ENCODE data around the gene ZNF502.
"Not testable (repeated sequence)": the region's sequence is repeated elsewhere in the genome, so short reads cannot be mapped to it uniquely, and the experiment has no call there.

The ZNF502 gene

DNA sequence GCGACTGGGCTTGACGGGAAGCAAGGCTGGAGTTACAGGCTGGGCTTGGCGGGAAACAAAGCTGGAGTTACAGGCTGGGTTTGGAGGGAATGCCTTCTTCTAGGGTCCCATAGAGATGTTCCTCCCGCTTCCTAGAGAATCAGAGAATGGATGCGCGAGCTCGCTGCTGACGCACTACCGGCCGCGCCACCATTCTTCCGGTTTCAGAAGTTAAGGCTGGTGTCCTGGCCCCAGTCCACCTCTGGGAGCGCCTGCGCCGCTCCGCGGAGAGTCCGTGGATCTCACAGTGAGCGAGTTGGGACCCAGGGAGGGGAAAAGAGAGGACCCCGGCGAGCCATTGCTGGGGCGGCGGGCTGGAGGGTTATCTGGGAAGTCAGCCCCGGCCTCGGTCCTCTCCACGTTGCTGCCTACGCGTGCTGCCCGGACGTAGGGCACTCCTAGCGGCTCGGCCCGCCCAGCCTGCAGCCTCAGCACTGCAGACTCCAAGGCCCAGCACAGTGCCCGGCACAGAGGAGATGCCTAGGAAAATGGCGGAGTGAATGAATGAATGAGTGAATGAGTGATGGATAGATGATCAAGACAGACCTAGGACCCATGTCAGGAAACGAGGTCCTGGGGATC is at the start of gene ZNF502:
Gene ZNF502 (plus strand): TSS at position 206 of the 621 bp plus-strand sequence. CDS start 7,602 bp downstream, outside the sequence.
- DNase-seq, result peak; percentile 54

DNA sequence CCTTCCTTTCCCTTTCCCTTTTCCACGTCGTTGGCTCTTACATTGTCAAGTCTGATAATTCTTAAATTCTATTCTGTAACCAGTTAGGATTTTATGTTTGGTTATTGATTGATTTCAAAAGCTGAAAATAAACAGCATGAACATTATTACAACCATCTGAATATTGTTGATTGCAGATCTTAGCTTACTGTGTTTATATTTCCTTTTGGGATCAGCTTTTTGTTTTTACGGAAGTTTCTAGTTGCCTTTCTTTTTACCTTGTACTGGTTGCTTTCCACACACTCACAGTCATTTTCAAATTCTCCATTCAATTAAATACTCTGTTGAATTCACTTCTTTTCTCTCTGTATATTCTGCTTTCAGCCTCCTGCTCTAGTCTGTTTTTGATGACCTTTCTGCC is 47.3 kb upstream of the ZNF502 start:
- DNase-seq, result no peak

DNA sequence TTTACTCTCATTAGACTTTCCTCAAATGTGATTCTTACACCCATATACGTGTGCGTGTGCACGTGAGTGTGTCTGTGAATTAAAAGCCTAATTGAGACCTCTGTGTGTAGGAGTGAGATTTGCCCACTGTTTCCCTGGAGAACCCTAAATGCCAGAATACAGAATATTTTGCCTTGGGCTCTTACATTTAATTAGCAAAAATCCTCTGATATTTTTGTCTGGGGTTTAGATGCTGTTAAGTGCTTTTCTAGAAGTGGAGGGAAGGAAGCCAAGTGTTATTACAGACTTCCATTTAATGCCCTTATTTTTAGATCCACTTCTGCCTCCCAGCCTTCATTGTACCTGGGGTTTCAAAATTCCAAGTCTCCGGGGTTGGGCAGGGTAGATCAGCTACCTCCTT is 46.1 kb upstream of the ZNF502 start:
- no peak for DNase-seq

DNA sequence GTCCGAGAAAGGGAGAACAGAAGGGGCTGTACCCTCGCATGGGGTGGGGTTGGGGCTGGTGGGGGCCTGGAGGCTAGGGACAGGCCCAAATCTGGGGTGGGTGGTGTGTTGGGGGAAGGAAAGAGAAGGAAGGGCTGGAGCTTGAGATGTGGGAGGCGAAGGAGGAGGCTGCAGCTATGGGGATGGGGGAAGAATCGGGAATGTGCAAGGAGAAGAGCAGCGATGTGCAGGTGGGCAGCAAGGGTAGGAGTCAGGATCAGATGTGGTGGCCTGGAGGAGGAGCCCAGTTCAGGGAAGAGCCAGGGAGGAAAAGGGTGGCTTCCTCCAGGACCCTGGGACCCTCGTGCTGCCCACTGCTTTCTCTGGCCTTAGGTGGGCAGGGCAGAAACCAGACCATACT is 42.7 kb upstream of the ZNF502 start:
- no peak for DNase-seq

DNA sequence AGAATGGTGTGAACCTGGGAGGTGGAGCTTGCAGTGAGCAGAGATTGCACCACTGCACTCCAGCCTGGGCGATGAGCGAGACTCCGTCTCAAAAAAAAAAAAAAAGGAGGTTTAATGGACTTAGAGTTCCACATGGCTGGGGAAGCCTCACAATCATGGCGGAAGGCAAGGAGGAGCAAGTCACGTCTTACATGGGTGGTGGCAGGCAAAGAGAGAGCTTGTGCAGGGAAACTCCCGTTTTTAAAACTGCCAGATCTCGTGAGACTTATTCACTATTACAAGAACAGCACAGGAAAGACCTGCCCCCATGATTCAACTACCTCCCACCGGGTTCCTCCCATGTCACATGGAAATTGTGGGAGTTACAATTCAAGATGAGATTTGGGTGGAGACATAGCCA is 39.0 kb upstream of the ZNF502 start:
- not testable (repeated sequence) for DNase-seq

DNA sequence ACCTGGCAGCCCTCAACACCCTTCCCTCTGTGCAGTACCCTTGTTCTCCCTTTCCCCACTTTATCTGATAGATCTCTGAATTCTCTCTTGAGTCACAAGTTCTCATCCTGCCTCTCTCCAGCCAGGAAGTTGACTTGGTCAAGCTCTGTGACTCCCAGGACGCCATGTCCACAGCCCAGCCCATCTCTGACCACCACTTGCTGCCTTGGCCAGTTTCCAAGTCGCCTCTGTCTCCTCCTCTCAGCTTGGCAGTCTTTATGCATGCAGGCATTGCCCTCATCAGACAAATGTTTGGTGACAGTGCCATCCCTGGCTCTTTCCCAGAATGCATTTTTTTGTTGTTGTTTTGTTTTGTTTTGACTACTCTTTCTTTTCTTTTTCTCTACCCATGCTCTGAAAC is 38.2 kb upstream of the ZNF502 start:
- DNase-seq, result no peak

DNA sequence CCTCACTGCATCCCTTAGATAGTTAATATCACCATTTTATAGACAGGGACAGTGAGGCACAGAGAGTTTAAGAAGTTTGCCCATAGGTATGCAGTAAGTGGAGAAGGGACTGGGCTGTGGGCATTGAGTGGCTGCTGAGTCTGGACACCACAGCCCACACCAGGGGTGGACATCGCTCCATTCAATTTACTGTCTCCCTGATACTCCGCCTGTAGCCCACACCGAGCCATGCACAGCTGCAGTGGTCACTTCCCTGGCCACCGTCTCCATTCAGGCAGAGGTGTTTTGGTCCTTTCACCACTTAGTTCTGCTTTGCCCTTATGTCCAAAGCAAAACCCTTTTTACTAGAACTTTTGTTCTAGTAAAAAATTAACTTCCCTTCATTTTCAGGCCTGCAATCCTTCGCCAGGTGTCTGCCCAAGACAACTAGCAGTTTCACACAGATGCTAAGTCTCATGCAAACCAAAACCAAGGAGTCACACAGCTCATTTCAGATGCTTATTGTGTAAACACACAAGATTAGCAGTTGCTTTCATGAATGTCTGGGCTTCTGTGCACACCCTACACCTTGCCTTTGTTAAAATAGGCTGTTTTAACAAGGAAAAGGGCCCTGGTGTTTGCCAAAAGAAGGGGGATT is 33.9 kb upstream of the ZNF502 start:
- no peak for DNase-seq

DNA sequence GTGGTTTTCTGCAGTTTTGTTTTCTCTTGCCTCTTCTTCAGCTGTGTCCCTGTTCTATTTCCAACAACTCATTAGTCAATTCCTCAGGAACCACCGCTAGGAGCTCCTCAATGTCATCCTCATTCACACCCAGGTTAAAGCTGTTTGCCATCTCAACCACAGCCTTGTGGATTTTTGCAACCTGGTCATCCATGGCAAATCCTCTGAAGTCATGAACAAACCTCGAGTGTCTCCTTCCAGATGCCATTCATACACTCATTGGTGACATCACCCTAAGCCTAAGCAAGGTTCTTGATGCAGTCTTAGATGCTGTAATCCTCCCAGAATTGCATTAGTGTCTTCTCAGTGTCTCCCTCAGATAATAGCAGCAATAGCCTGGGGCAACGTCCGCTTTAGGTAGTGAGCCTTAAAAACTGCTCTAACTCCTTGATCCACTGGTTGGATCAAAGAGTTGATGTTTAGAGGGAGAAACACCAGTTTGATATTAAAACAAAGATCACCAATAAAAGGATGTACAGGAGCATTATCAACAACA is 31.5 kb upstream of the ZNF502 start:
- no peak for DNase-seq

DNA sequence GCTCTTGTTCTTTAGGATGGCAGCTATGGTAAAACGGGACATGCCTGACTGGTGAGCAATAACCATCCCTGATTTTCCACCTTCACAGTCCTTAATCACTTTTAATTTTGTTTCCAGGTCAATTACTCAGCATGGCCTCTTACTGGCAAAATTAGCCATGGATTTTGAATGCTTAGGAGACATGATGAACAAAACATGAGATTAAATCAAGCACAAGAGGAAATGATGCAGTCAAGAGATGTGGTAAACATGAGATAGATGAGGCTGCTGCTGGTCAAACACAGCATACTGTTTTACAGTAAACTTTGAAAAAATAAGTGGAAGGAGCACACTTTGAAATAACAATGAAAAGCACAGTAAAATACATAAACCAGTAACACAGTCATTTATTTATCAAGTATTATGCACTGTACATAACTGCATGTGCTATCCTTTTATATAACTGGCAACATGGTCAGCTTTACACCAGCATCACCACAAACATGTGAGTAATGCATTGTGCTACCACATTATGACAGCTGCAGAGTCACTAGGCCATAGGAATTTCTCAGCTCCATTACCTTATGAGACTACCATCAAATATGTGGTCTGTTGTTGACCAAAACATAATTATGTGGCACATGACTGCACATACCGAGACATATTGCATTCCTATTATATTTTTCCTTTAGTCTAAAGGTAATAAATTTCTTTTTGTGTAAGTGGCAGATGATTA is 30.1 kb upstream of the ZNF502 start:
- no peak for DNase-seq

DNA sequence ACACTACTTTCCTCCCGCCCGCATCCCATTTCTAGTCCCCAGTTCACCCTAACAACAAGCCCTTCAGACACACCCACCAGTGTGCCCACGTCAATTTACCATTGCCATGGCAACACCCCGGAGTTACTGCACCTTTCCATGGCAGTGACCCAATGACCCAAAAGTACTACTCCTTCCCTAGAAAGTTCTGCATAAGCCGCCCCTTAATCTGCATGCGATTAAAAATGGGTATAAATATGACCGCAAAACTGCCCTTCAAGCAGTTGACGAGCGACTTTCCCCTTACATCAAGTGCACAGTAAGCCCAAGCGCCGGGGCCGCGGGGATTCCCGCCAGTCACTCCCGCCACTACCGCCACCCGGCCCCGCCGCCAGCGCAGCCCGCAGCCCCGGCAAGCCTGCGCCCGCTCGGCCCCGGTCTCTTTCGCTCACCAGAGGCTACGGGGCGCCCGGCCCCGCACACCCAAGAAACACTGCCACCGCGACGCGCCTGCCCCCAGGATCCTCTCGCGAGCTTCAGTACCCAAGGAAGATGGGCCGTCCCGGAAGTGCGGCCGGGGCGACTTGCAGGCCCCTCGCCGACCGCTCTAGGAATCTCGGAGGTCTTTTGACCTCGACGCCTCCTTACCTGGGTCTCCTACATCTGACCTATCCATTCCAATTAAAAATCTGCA is 27.2 kb upstream of the ZNF502 start:
- peak; percentile 49 for DNase-seq

DNA sequence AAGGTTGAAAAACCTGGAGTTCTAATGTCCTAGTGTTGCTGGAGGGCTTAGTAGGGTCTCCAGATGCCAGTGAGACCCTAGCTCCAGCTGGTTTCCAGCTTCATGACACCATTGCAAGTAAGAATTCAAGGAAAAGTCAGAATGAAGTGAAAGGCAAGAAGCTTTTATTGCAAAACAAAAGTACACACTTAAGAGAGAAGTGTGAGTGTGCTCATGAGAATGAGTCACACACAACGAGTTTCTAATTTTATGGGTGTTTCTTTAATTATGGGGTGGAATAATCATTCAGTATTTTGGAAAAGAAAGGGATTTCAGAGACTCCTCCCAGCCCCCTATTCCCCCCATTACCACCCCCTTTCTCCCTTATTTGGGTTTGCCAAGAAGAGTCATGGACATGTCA is 24.6 kb upstream of the ZNF502 start:
- no peak for DNase-seq

DNA sequence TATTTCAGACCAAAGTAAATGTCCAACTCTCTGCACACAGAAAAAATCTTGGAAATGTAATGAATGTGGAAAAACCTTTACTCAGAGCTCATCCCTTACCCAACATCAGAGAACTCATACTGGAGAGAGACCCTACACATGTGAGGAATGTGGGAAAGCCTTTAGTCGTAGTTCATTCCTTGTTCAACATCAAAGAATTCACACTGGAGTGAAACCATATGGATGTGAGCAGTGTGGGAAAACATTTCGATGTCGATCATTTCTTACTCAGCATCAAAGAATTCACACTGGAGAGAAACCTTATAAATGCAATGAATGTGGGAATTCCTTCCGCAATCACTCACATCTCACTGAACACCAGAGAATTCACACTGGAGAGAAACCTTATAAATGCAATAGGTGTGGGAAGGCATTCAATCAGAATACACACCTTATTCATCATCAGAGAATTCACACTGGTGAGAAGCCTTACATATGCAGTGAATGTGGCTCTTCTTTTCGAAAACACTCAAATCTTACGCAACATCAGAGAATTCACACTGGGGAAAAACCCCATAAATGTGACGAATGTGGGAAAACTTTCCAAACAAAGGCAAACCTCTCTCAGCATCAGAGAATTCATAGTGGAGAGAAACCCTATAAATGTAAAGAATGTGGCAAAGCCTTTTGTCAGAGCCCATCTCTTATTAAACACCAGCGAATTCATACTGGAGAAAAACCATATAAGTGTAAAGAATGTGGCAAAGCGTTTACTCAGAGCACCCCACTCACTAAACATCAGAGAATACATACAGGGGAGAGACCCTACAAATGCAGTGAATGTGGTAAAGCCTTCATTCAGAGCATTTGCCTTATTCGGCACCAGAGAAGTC is 9.0 kb downstream of the ZNF502 start:
- DNase-seq, result no peak

DNA sequence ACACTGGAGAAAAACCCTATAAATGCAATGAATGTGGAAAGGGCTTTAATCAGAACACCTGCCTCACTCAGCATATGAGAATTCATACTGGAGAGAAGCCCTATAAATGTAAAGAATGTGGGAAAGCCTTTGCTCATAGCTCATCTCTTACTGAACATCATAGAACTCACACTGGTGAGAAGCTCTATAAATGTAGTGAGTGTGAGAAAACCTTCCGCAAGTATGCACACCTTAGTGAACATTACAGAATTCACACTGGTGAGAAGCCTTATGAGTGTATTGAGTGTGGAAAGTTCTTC is 9.6 kb downstream of the ZNF502 start:
- DNase-seq, result no peak

DNA sequence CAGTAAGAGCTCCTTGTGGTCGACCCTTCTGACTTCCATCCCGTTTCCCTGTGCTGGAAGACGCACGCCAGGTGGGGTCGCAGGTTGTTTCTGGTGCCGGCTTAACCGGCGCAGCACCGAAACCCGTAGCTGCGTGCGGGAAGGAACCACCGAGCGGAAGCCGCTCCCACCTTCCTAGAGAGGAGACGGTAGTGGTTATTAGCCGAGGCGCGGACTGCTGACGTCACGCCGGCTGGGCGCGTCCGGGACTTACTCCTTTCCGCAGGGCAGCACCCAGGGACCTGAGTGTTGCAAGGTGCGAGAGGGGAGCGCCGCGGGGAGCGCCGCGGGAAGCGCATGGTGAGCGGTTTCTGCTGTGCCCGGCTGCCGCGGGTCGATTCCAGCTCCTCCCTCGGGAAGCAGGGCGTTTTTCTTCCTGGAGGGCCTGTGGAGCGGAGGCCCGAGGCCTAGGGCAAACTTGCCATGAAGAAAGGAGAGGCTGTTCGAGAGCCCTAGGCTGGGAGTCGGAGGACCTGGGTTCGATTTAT is 17.0 kb downstream of the ZNF502 start, which contains the start of gene ZNF501:
Gene ZNF501 (plus strand): TSS at position 252 of the 527 bp plus-strand sequence. CDS start 4,787 bp downstream, outside the sequence.
- DNase-seq, result peak; percentile 82

DNA sequence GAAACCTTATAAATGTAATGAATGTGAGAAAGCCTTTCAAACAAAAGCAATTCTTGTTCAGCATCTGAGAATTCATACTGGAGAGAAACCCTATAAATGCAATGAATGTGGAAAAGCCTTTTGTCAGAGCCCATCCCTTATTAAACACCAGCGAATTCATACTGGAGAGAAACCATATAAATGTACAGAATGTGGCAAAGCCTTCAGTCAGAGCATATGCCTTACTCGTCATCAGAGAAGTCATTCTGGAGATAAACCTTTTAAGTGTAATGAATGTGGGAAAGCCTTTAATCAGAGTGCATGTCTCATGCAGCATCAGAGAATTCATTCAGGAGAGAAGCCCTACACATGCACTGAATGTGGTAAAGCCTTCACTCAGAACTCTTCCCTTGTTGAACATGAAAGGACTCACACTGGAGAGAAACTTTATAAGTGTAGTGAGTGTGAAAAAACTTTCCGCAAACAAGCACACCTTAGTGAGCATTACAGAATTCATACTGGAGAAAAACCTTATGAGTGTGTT is 22.2 kb downstream of the ZNF502 start:
- no peak for DNase-seq

DNA sequence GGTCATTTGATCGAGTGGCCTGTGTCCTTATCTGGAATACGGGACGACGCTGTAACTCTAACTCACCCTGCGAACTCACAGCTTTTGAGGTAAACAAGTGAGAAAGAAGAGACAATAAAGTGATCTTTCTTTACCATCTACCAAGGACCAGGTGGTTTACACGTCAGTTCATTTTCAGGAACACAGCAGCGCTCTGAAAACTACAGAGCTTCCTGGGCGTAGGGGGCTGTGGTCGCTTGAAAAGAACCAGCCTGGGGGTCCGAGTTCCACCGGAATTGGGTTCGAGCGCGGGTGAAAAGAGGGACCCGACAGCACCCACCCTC is 48.6 kb downstream of the ZNF502 start:
- DNase-seq, result no peak

DNA sequence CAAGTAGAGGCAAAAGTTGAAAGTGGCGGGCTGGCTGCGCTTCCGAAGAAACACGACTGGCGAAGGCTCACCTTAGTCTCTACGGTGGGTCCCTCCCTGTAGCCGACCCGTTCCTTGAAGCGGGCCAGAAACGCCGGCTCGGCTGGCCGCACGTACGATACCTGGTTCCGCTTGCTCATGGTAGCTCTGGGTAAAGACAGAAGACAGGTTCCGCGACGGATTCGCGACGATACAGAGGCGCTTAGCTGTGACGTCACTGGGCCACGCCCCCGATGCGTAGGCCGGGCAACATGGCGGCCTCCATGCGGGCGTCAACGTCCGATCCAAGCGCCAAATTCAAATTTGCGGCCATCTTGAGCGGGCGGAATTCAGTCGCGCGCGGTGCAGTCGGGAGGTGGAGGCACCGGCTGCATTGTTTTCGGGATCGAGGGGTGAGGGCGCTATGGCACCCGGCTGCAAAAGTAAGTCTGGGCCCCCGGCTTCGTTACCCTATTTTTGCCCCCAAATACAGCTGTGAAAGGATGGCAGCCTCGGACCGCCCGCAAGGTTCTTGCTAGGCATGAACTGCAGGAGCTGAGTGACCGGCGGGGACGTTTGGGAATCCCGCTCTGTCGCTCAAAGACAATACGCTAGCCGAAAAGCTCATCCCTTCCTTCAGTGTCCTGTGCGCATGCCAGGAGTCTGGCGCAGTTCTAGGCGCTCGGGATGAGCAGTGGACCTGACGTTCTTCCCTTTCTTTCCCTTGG is 49.1 kb downstream of the ZNF502 start, which contains the start of the genes KIAA1143 and KIF15:
Gene KIAA1143 (minus strand): TSS at position 196 of the 746 bp plus-strand sequence. CDS start 17 bp downstream, at position 179.
Gene KIF15 (plus strand): TSS at position 371 of the 746 bp plus-strand sequence. CDS start 72 bp downstream, at position 443.
- DNase-seq, result peak; percentile 99

DNA sequence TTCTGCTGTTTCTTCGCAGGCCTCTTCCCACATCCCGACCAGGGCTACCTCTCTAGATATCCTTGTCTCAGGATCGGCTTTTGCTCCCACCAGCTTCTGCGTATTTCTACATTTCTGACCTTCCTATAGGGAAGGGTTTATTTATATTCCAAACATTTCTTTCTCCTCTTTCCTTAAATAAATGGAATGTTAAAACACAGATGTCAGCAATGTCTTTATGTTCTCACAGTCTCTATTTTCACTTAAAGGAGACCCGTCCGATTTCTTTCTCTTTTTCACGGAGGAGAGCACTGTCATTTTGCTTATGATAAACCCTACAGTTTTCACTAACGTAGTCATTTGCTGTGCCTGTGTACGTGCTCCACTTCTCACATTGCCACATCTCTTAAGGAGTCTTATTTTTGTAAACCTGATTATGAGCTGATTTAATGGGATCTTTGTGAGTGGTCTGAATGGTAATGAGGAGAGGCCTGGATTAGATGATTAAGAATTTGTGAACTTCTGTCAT is 49.8 kb downstream of the ZNF502 start:
- no peak for DNase-seq

DNA sequence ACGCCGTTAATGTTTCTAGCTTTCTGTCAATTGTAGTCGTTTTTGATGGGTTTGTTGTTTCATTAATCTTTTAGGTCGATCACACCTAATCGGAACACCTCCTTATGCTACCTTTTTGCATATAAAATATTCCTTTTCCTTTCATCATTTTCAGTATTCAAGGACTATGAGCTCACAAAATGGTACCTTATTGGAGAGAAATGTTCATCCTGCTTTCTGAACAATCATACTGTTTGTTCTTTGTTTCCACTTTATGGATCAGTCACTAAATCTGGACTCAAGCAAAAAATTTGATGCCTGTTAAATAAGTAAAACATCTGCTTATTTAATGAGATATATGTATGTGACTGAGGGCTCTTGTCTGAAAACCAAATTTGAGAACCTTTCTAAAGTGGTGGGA is 50.2 kb downstream of the ZNF502 start:
- no peak for DNase-seq

DNA sequence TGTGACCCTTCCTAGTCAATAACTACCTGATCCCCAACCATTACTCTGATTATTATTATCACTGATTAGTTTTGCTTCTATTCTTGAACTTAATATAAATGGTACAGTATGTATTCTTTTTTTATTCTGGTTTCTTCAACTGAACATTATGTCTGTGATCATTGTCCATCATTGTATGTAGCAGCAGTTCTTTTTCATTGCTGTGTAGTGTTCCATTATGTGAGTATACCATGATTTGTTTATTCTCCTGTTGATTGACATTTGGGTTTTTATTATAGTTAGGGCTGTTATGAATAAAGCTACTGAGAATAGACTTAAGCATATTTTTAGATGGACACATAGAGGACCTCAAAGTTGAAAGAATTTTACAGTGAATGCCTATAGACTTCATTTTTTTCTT is 51.8 kb downstream of the ZNF502 start:
- no peak for DNase-seq
